Measurements from ENCODE around the gene LGALS14.

LGALS14 gene

GRCh38 chr19:39749981-39750380, 45.7 kb downstream of the LGALS14 start:
- no peak for DNase-seq (ENCODE audit: low spot score)

GRCh38 chr19:39752390-39752789, 48.1 kb downstream of the LGALS14 start:
- DNase-seq (ENCODE audit: low spot score) = no peak

- no peak for DNase-seq (ENCODE audit: low spot score)
Measured at GRCh38 chr19:39752795-39753194, 48.5 kb downstream of the LGALS14 start.

GRCh38 chr19:39754544-39754943, 50.3 kb downstream of the LGALS14 start:
- DNase-seq (ENCODE audit: low spot score) = no peak

GRCh38 chr19:39754971-39755370, 50.7 kb downstream of the LGALS14 start:
- DNase-seq (ENCODE audit: low spot score) = no peak

All from D341Med (cell line).